Endothelial cell of umbilical vein (primary cell): ENCODE data around the gene CYP2A7.

Experiments used
- CTCF ChIP-seq, 2 donors: IDR thresholded peaks; 1 replicate in 1 of 2; 2 replicates in 1 of 2; pipeline ENCODE4 v1.5.1; 2011; ENCODE audit warnings: low read length in 2 of 2, mild to moderate bottlenecking in 2 of 2, moderate library complexity in 2 of 2, control low read depth in 1 of 2, inconsistent platforms in 1 of 2, low read depth in 1 of 2; ENCODE audit not compliant: insufficient read depth in 1 of 2; ENCODE audit errors: extremely low read depth in 1 of 2
- POLR2A ChIP-seq: IDR thresholded peaks from 2 replicates; pipeline ENCODE4 v1.6.1; 2012; ENCODE audit warnings: low read depth, mild to moderate bottlenecking, control low read depth, low read length

- TF ChIP-seq POLR2A (no peak), CTCF (IDR thresholded peaks at IDR 0.05; ENCODE audit: extremely low read depth in 1 of 2, insufficient read depth in 1 of 2, low read depth in 1 of 2, low read length in 2 of 2) (no peak)
Measured at GRCh38 chr19:40906512-40906911, 24.5 kb upstream of the CYP2A7 start.
